RWPE1 (cell line): ENCODE data around the gene KATNA1.

Source experiments
- CTCF ChIA-PET: fragments of 350-600 bp; sonication (Branson Sonifier 250); formaldehyde crosslinking; extraction: SDS; loops from one replicate; lab custom pipeline; 2021; lab: Yijun Ruan, JAX
- POLR2A ChIA-PET: fragments of 400-600 bp; formaldehyde crosslinking; extraction: SDS; loops from one replicate; lab custom pipeline; 2020; ENCODE audit warnings: antibody characterized with exemption; ENCODE audit not compliant: low non-redundant PET; lab: Yijun Ruan, JAX
- DNase-seq: peaks from one replicate; pipeline ENCODE4 v3.0.0; 2012; ENCODE audit warnings: low spot score
- H3K27ac ChIP-seq: fragments of 450-650 bp; 2 replicates; pipeline ENCODE4 v1.5.1; 2017
- TF ChIP-seq, protein P1 (sequence below): fragments of 450-650 bp; conservative IDR thresholded peaks from 2 replicates; pipeline ENCODE4 v1.5.1; 2017; ENCODE audit warnings: low read depth, mild to moderate bottlenecking

KATNA1 gene

DNA sequence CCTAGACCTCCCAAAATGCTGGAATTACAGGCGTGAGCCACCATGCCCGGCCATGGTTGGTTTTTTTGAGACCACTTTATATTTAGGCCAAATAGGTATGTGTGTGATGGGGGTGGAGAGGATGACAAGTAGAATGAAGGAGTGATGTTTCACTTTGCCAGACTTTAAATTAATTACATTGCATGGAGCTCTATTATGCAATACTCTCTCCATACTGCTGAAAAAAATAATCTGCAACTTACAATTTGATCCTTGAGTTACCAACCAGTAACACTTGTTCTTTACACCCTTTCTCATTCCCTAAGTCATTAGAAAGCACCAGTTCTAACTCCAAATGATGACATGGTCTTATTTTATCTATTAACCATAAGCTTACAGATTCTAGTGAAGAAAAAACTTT, 55.5 kb downstream of the KATNA1 start:
- ChIA-PET POLR2A (no interaction called here), CTCF (interaction anchor here (0.5 kb wide), 1 partner anchor 22 kb away, joined by 3 read pairs; no protein-coding TSS in a partner anchor)
- no peak overlapping the region for H3K27ac ChIP-seq
- TF ChIP-seq, protein P1, sequence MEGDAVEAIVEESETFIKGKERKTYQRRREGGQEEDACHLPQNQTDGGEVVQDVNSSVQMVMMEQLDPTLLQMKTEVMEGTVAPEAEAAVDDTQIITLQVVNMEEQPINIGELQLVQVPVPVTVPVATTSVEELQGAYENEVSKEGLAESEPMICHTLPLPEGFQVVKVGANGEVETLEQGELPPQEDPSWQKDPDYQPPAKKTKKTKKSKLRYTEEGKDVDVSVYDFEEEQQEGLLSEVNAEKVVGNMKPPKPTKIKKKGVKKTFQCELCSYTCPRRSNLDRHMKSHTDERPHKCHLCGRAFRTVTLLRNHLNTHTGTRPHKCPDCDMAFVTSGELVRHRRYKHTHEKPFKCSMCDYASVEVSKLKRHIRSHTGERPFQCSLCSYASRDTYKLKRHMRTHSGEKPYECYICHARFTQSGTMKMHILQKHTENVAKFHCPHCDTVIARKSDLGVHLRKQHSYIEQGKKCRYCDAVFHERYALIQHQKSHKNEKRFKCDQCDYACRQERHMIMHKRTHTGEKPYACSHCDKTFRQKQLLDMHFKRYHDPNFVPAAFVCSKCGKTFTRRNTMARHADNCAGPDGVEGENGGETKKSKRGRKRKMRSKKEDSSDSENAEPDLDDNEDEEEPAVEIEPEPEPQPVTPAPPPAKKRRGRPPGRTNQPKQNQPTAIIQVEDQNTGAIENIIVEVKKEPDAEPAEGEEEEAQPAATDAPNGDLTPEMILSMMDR, result no peak
- DNase-seq, result no peak

DNA sequence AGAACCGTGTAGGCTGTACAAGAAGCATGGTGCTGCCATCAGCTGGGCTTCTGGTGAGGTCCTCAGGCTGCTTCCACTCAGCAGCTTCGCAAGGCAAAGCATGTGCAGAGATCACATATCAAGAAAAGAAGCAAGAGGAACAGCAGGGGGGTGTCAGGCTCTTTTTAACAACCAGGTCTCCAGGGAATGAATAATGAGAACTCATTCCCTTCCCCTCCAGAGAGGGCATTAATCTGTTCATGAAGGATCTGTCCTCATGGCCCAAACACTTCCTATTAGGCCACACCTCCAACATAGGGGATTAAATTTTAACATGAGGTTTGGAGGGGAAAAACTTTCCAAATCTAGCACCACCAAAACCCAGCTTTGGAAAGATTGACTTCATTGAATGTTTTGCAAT, 62.4 kb downstream of the KATNA1 start:
- H3K27ac ChIP-seq, result no peak overlapping the region
- DNase-seq, result no peak
- ChIA-PET POLR2A (no interaction called here), CTCF (interaction anchor here (0.5 kb wide), 1 partner anchor 26 kb away, joined by 3 read pairs; no protein-coding TSS in a partner anchor)
- TF ChIP-seq, protein P1, result no peak

DNA sequence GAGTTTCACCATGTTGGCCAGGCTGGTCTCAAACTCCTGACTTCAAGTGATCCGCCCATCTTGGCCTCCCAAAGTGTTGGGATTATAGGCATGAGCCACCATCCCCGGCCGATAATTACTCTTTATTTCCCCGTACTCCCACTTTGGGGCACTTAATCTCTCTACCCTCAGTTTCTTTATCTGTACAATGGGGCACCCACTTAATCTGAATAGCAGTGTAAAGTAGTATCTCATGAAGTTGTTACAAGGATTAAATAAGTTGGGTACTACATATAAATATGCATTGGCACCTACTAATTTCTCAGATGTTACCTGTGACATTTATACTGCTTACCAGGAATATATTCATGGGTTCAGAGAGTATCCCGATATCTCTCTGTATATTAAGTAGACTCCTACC, 67.2 kb downstream of the KATNA1 start:
- CTCF ChIA-PET, result no interaction called here
- no peak overlapping the region; the same call in 1 of the 2 replicates for H3K27ac ChIP-seq

DNA sequence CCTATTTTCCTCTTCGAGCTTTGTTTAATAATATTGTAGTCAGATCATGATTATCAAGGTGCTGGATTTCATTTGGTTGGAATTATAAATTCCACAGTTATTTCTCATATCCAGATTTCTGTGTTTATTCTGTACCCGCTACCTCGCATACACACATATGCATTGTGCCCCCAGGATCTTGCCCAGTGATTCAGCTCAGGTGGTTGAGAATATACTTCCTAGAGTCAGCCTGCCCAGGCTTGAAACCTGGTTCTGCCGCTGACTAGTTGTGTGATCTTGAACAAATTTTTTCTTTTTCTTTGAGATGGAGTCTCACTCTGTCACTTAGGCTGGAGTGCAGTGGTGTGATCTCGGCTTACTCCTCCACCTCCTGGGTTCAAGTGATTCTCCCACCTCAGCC, 67.6 kb downstream of the KATNA1 start:
- ChIA-PET POLR2A (no interaction called here), CTCF (no interaction called here)
- TF ChIP-seq, protein P1, result no peak
- no peak overlapping the region; the same call in 1 of the 2 replicates for H3K27ac ChIP-seq
- DNase-seq, result peak; percentile 43

More for the DNA sequence above, 67.2 kb downstream of the KATNA1 start:
- TF ChIP-seq, protein P1, result no peak
- POLR2A ChIA-PET, result no interaction called here
- no peak for DNase-seq

DNA sequence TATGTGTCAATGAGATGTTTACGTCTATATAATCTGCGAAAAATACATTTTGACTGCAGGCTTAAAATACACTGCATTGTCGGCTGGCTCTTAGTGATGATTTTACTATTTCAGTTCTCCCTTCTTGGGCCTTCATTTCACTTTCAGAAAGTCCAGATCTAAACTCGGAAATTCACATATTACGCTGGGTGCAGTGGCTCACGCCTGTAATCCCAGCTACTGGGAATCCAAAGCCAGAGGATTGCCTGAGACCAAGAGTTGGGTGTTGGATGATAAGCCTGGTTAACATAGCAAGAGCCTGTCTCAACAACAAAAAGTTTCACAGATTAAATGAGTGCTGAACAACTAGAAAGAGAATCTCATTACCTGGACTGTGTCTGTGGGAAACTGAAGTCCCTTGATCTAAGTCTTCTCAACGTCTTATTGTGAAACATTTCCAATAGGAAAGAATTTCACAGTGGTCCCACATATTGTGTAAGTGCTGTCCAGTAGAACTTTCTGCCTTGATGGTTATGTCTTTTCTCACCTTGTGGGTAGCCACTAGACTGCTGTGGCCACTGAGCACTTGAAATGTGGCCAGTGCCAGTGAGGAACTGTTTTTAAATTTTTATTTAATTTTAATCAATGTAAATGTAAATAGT, 80.4 kb downstream of the KATNA1 start:
- TF ChIP-seq, protein P1, result no peak
- CTCF ChIA-PET, result no interaction called here
- H3K27ac ChIP-seq, result no peak overlapping the region
- POLR2A ChIA-PET, result no interaction called here
- DNase-seq, result no peak

DNA sequence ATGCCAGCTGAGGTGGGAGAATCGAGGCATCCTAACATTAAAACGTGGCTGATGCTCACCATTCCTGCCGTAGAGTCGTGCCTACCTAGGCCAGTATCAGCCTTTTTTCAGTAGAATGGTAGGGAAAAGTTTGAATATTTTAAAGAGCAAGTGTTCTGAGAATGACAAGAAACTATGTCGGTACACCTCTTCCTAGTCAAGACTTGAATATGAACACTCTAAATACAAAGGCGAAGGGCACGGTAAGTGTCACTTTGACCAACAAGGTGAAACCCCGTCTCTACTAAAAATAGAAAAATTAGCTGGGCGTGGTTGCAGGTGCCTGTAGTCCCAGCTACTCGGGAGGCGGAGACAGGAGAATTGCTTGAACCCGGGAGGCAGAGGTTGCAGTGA, 81.3 kb downstream of the KATNA1 start:
- CTCF ChIA-PET, result no interaction called here
- POLR2A ChIA-PET, result interaction anchor here (0.7 kb wide), 1 partner anchor 113 kb away, joined by 3 read pairs; no protein-coding TSS in a partner anchor
- H3K27ac ChIP-seq, result peak overlapping the region; percentile 86
- no peak for DNase-seq
- TF ChIP-seq, protein P1, result no peak
